ENCODE data around the gene KANSL1.
"Not testable (repeated sequence)": the region's sequence is repeated elsewhere in the genome, so short reads cannot be mapped to it uniquely, and the experiment has no call there.

The KANSL1 gene

DNA sequence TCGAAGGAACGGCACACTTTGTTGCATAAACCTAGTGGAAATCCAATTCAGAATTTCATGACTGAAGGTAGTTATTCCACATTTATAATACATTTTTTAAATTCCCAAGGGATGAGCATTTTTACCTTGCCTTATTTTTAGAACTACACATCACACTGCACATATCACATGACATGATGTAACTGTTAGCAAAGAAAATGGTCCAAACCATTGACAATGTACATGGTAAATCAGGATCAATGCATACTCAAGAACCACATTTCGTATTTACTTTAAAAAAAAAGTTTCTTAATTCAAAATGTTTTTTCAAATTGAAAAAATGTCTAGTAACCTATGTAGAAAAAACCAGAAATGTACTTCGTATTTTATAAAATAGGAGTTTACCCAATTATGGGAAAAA lies 2.5 kb downstream of the KANSL1 start:
- ATAC-seq = no peak
- TF ChIP-seq ZNF565 (CRISPR knock-in tag; conservative IDR thresholded peaks at IDR 0.05; ENCODE audit: low read depth) (no peak), ZNF70 (CRISPR knock-in tag; IDR thresholded peaks at IDR 0.05) (no peak), ZFP3 (CRISPR knock-in tag; IDR thresholded peaks at IDR 0.05) (no peak), ISL1 (CRISPR knock-in tag; IDR thresholded peaks at IDR 0.05) (no peak), RARB (CRISPR knock-in tag; IDR thresholded peaks at IDR 0.05) (no peak), ZFP30 (CRISPR knock-in tag; IDR thresholded peaks at IDR 0.05) (no peak), ZC3H10 (CRISPR knock-in tag; IDR thresholded peaks at IDR 0.05) (no peak), PPARA (CRISPR knock-in tag; IDR thresholded peaks at IDR 0.05; ENCODE audit: borderline replicate concordance) (no peak)
- TF ChIP-seq, protein P1, sequence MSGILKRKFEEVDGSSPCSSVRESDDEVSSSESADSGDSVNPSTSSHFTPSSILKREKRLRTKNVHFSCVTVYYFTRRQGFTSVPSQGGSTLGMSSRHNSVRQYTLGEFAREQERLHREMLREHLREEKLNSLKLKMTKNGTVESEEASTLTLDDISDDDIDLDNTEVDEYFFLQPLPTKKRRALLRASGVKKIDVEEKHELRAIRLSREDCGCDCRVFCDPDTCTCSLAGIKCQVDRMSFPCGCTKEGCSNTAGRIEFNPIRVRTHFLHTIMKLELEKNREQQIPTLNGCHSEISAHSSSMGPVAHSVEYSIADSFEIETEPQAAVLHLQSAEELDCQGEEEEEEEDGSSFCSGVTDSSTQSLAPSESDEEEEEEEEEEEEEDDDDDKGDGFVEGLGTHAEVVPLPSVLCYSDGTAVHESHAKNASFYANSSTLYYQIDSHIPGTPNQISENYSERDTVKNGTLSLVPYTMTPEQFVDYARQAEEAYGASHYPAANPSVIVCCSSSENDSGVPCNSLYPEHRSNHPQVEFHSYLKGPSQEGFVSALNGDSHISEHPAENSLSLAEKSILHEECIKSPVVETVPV (CRISPR knock-in tag; IDR thresholded peaks at IDR 0.05) = no peak

DNA sequence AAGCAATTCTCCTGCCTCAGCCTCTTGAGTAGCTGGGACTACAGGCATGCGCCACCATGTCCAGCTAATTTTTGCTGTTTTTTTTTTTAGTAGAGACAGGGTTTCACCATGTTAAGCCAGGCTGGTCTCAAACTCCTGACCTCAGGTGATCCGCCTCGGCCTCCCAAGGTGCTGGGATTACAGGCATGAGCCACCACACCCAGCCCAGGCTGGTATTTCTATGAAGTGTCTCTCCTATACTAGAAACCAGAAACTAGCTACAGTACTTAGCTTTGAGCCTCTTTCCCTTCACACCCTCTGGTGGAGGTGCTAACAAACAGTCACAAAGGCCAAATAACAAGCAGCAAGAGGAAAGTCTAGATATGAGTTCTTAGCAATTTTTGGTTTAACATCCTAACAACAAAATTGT lies 6.4 kb downstream of the KANSL1 start:
- not testable (repeated sequence) for ATAC-seq

DNA sequence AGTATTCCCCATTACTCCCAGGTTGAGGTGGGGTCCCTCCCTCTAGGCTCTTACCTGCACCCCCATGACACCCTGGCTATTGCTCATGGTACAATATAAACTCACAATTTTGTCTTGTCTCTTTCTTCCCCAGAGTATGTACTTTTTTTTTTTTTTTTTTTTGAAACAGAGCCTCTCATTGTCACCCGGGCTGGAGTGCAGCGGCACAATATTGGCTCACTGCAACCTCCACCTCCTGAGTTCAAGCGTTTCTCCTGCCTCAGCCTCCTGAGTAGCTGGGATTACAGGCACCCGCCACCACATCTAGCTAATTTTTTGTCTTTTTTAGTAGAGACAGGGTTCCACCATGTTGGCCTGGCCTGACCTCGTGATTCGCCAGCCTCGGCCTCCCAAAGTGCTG lies 8.5 kb downstream of the KANSL1 start:
- no peak for ATAC-seq

DNA sequence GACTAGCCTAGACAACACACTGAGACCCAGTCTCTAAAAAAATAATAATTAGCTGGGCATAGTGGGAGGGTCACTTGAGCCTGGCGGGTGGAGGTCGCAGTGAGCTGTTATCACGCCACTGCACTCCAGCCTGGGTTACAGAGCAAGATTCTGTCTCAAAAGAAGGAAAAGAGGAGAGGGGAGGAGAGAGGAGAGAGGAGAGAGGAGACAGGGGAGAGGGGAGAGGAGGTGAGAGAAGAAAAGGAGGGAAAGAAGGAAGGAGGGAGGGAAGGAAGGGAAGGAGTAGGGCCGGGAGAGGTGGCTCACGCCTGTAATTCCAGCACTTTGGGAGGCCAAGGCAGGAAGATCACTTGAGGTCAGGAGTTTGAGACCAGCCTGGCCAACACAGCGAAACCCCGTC lies 9.8 kb downstream of the KANSL1 start:
- ATAC-seq = not testable (repeated sequence)

More for the DNA sequence above, 8.5 kb downstream of the KANSL1 start:
- TF ChIP-seq ZNF8 (CRISPR knock-in tag; IDR thresholded peaks at IDR 0.05) (no peak), ZFP3 (CRISPR knock-in tag; IDR thresholded peaks at IDR 0.05) (no peak), ZFP30 (CRISPR knock-in tag; IDR thresholded peaks at IDR 0.05) (no peak), OSR1 (CRISPR knock-in tag; IDR thresholded peaks at IDR 0.05) (no peak), BACH2 (CRISPR knock-in tag; IDR thresholded peaks at IDR 0.05; ENCODE audit: borderline replicate concordance) (no peak), ZNF70 (CRISPR knock-in tag; IDR thresholded peaks at IDR 0.05) (no peak), TCF4 (CRISPR knock-in tag; IDR thresholded peaks at IDR 0.05; ENCODE audit: borderline replicate concordance) (no peak), SNAI2 (CRISPR knock-in tag; IDR thresholded peaks at IDR 0.05) (no peak), ZNF565 (CRISPR knock-in tag; conservative IDR thresholded peaks at IDR 0.05; ENCODE audit: low read depth) (no peak), ZC3H10 (CRISPR knock-in tag; IDR thresholded peaks at IDR 0.05) (no peak), ISL1 (CRISPR knock-in tag; IDR thresholded peaks at IDR 0.05) (no peak), CSDC2 (CRISPR knock-in tag; IDR thresholded peaks at IDR 0.05) (no peak), TOX (CRISPR knock-in tag; IDR thresholded peaks at IDR 0.05; ENCODE audit: borderline replicate concordance) (no peak)
- TF ChIP-seq, protein P2, sequence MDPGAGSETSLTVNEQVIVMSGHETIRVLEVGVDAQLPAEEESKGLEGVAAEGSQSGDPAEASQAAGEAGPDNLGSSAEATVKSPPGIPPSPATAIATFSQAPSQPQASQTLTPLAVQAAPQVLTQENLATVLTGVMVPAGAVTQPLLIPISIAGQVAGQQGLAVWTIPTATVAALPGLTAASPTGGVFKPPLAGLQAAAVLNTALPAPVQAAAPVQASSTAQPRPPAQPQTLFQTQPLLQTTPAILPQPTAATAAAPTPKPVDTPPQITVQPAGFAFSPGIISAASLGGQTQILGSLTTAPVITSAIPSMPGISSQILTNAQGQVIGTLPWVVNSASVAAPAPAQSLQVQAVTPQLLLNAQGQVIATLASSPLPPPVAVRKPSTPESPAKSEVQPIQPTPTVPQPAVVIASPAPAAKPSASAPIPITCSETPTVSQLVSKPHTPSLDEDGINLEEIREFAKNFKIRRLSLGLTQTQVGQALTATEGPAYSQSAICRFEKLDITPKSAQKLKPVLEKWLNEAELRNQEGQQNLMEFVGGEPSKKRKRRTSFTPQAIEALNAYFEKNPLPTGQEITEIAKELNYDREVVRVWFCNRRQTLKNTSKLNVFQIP (CRISPR knock-in tag; IDR thresholded peaks at IDR 0.05; ENCODE audit: borderline replicate concordance, low read depth) = no peak
- TF ChIP-seq, protein P3, sequence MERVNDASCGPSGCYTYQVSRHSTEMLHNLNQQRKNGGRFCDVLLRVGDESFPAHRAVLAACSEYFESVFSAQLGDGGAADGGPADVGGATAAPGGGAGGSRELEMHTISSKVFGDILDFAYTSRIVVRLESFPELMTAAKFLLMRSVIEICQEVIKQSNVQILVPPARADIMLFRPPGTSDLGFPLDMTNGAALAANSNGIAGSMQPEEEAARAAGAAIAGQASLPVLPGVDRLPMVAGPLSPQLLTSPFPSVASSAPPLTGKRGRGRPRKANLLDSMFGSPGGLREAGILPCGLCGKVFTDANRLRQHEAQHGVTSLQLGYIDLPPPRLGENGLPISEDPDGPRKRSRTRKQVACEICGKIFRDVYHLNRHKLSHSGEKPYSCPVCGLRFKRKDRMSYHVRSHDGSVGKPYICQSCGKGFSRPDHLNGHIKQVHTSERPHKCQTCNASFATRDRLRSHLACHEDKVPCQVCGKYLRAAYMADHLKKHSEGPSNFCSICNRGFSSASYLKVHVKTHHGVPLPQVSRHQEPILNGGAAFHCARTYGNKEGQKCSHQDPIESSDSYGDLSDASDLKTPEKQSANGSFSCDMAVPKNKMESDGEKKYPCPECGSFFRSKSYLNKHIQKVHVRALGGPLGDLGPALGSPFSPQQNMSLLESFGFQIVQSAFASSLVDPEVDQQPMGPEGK (CRISPR knock-in tag; IDR thresholded peaks at IDR 0.05; ENCODE audit: borderline replicate concordance) = no peak
- TF ChIP-seq, protein P4, sequence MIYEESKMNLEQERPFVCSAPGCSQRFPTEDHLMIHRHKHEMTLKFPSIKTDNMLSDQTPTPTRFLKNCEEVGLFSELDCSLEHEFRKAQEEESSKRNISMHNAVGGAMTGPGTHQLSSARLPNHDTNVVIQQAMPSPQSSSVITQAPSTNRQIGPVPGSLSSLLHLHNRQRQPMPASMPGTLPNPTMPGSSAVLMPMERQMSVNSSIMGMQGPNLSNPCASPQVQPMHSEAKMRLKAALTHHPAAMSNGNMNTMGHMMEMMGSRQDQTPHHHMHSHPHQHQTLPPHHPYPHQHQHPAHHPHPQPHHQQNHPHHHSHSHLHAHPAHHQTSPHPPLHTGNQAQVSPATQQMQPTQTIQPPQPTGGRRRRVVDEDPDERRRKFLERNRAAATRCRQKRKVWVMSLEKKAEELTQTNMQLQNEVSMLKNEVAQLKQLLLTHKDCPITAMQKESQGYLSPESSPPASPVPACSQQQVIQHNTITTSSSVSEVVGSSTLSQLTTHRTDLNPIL (CRISPR knock-in tag; IDR thresholded peaks at IDR 0.05; ENCODE audit: low read depth) = no peak
- TF ChIP-seq, protein P5, sequence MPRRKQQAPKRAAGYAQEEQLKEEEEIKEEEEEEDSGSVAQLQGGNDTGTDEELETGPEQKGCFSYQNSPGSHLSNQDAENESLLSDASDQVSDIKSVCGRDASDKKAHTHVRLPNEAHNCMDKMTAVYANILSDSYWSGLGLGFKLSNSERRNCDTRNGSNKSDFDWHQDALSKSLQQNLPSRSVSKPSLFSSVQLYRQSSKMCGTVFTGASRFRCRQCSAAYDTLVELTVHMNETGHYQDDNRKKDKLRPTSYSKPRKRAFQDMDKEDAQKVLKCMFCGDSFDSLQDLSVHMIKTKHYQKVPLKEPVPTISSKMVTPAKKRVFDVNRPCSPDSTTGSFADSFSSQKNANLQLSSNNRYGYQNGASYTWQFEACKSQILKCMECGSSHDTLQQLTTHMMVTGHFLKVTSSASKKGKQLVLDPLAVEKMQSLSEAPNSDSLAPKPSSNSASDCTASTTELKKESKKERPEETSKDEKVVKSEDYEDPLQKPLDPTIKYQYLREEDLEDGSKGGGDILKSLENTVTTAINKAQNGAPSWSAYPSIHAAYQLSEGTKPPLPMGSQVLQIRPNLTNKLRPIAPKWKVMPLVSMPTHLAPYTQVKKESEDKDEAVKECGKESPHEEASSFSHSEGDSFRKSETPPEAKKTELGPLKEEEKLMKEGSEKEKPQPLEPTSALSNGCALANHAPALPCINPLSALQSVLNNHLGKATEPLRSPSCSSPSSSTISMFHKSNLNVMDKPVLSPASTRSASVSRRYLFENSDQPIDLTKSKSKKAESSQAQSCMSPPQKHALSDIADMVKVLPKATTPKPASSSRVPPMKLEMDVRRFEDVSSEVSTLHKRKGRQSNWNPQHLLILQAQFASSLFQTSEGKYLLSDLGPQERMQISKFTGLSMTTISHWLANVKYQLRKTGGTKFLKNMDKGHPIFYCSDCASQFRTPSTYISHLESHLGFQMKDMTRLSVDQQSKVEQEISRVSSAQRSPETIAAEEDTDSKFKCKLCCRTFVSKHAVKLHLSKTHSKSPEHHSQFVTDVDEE (CRISPR knock-in tag; IDR thresholded peaks at IDR 0.05) = no peak
- TF ChIP-seq, protein P1 (CRISPR knock-in tag; IDR thresholded peaks at IDR 0.05) = no peak
